OCI-LY1 (cell line): ENCODE data around the gene CETP.

Experiments used
- H2AFZ ChIP-seq: fragments of 200-600 bp; sonication (generic), shearing (Covaris generic); 2 replicates; pipeline ENCODE4 v1.6.0; 2014; ENCODE audit warnings: antibody characterized with exemption, mild to moderate bottlenecking, low read length
- H3F3A ChIP-seq: fragments of 200-600 bp; sonication (generic), shearing (Covaris generic); 2 replicates; pipeline ENCODE4 v1.6.0; 2014; ENCODE audit warnings: mild to moderate bottlenecking, antibody characterized with exemption, low read length, moderate library complexity; ENCODE audit not compliant: insufficient read depth
- H3K27ac ChIP-seq: fragments of 200-600 bp; sonication (generic); 2 replicates; pipeline ENCODE4 v1.5.1; 2014; ENCODE audit warnings: low read length, mixed run types, mild to moderate bottlenecking, low read depth; ENCODE audit not compliant: poor library complexity, severe bottlenecking
- H3K27me3 ChIP-seq: fragments of 200-600 bp; sonication (generic); 2 replicates; pipeline ENCODE4 v1.6.0; 2014; ENCODE audit warnings: antibody characterized with exemption, mild to moderate bottlenecking, low read length, moderate library complexity; ENCODE audit not compliant: insufficient read depth
- H3K36me3 ChIP-seq: fragments of 200-600 bp; sonication (generic); 2 replicates; pipeline ENCODE4 v1.6.1; 2014; ENCODE audit warnings: mild to moderate bottlenecking, antibody characterized with exemption, low read length, moderate library complexity, mixed read lengths; ENCODE audit not compliant: insufficient read depth
- H3K4me1 ChIP-seq: fragments of 200-600 bp; sonication (generic); 2 replicates; pipeline ENCODE4 v1.5.1; 2014; ENCODE audit warnings: mild to moderate bottlenecking, low read length, moderate library complexity; ENCODE audit not compliant: insufficient read depth, severe bottlenecking
- H3K4me2 ChIP-seq: fragments of 200-600 bp; sonication (generic), shearing (Covaris generic); 2 replicates; pipeline ENCODE4 v1.6.1; 2014; ENCODE audit warnings: low read length
- H3K4me3 ChIP-seq: fragments of 200-600 bp; sonication (generic); 2 replicates; pipeline ENCODE4 v1.5.1; 2014; ENCODE audit warnings: low read length, low read depth, mild to moderate bottlenecking, mixed read lengths; ENCODE audit not compliant: poor library complexity, severe bottlenecking
- H3K79me2 ChIP-seq: fragments of 200-600 bp; shearing (Covaris generic); 2 replicates; pipeline ENCODE4 v1.6.1; 2016; ENCODE audit warnings: mixed run types, low read length, mixed read lengths; ENCODE audit not compliant: insufficient read depth
- H3K9ac ChIP-seq: fragments of 200-600 bp; sonication (generic), shearing (Covaris generic); 2 replicates; pipeline ENCODE4 v1.6.1; 2014; ENCODE audit warnings: mild to moderate bottlenecking, low read length, mixed read lengths
- H3K9me2 ChIP-seq: fragments of 200-600 bp; sonication (generic), shearing (Covaris generic); 2 replicates; pipeline ENCODE4 v1.6.1; 2014; ENCODE audit warnings: low read depth, mild to moderate bottlenecking, low read length, mixed read lengths
- H3K9me3 ChIP-seq: fragments of 200-600 bp; shearing (Covaris generic); 2 replicates; pipeline ENCODE4 v1.6.1; 2014; ENCODE audit warnings: low read length, mixed read lengths
- H4K20me1 ChIP-seq: fragments of 200-600 bp; sonication (generic), shearing (Covaris generic); 2 replicates; pipeline ENCODE4 v1.6.0; 2016; ENCODE audit warnings: mild to moderate bottlenecking, low read length; ENCODE audit not compliant: insufficient read depth
- CTCF ChIP-seq: fragments of 200-600 bp; sonication (generic), shearing (Covaris generic); IDR thresholded peaks from 2 replicates; pipeline ENCODE4 v1.5.1; 2017; ENCODE audit warnings: mild to moderate bottlenecking, antibody characterized with exemption, low read length, moderate library complexity, mixed read lengths
- EZH2 ChIP-seq: fragments of 200-600 bp; sonication (generic), shearing (Covaris generic); IDR thresholded peaks from 2 replicates; pipeline ENCODE4 v1.8.0; 2017; ENCODE audit warnings: borderline replicate concordance, mixed run types, mild to moderate bottlenecking, antibody characterized with exemption, low read length, moderate library complexity, mixed read lengths

The CETP gene

GRCh38 chr16:56915336-56916119, 46.2 kb upstream of the CETP start:
- no peak overlapping the region for H3K27ac ChIP-seq
- H3K4me2 ChIP-seq, result no peak overlapping the region
- no peak overlapping the region for H3K4me3 ChIP-seq
- no peaks in the 10 kb centered on the region for H3K27me3 ChIP-seq
- H3K9ac ChIP-seq, result no peak overlapping the region
- H3K36me3 ChIP-seq, result no peaks in the 10 kb centered on the region
- no peaks in the 10 kb centered on the region for H3K9me2 ChIP-seq
- TF ChIP-seq CTCF, result no peak
- no peak for TF ChIP-seq EZH2
- H2AFZ ChIP-seq, result no peak overlapping the region
- no peaks in the 10 kb centered on the region for H4K20me1 ChIP-seq
- H3K79me2 ChIP-seq, result no peaks in the 10 kb centered on the region
- H3K4me1 ChIP-seq, result peaks cover 69% of the 10 kb centered on the region
- H3K9me3 ChIP-seq, result no peaks in the 10 kb centered on the region
- H3F3A ChIP-seq, result no peaks in the 10 kb centered on the region

GRCh38 chr16:56916571-56917403, 45.0 kb upstream of the CETP start:
- Histone ChIP-seq H3K4me2 (peak overlapping the region; percentile 47), H3K27ac (peak overlapping the region; percentile 73), H3K9me3 (no peaks in the 10 kb centered on the region), H3F3A (no peaks in the 10 kb centered on the region), H3K9ac (peak overlapping the region; percentile 9; the same call in 1 of the 2 replicates), H3K27me3 (no peaks in the 10 kb centered on the region), H4K20me1 (no peaks in the 10 kb centered on the region), H3K79me2 (no peaks in the 10 kb centered on the region), H3K9me2 (no peaks in the 10 kb centered on the region), H2AFZ (no peak overlapping the region), H3K36me3 (no peaks in the 10 kb centered on the region), H3K4me1 (peaks cover 56% of the 10 kb centered on the region), H3K4me3 (peak overlapping the region; percentile 1)
- TF ChIP-seq CTCF (no peak), EZH2 (no peak)

GRCh38 chr16:56918467-56919012, 43.2 kb upstream of the CETP start:
- no peak overlapping the region for H2AFZ ChIP-seq
- H3K9ac ChIP-seq, result no peak overlapping the region
- H3F3A ChIP-seq, result no peaks in the 10 kb centered on the region
- no peaks in the 10 kb centered on the region for H3K9me3 ChIP-seq
- H3K4me2 ChIP-seq, result no peak overlapping the region
- H3K36me3 ChIP-seq, result no peaks in the 10 kb centered on the region
- no peaks in the 10 kb centered on the region for H3K79me2 ChIP-seq
- H3K9me2 ChIP-seq, result no peaks in the 10 kb centered on the region
- H3K27ac ChIP-seq, result peak overlapping the region; percentile 73
- H4K20me1 ChIP-seq, result no peaks in the 10 kb centered on the region
- TF ChIP-seq EZH2, result no peak
- no peak for TF ChIP-seq CTCF
- H3K27me3 ChIP-seq, result no peaks in the 10 kb centered on the region
- peaks cover 39% of the 10 kb centered on the region for H3K4me1 ChIP-seq
- no peak overlapping the region for H3K4me3 ChIP-seq
